ENCODE measurements around the gene TNFRSF18.

The TNFRSF18 gene

DNA sequence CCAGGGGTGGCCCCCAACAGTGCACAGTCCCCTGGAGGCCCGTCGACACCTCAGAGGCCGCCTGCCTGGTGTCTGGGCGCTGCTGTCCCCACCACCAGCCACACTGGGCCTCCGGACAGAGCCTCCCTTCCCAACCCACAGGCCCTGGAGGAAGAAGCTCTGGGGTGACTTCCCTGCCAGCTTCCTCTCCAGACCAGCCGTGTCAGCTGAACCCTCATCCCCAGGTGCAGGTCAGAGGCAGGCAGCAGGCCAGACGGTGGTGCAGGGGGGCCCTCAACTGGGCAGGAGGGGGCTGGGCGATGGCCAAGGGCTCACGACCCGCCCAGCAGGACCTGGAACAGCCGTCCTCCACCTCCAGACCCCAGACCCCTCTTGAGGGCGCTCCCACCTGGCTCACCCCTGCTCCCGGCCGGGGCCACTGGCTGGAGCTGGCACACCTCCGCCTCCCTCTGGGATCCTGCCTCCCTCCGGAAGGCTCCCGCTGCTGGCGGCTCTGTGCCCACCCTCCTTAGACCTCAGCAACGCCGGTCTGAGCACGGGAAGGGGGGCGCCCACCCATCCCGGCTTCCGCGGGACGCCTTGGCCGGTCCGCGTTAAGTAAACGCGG, 520 bp downstream of the TNFRSF18 start:
- H3K4me3 ChIP-seq (ENCODE audit: low read depth, low read length): no peak overlapping the region
- TF ChIP-seq, protein P1, sequence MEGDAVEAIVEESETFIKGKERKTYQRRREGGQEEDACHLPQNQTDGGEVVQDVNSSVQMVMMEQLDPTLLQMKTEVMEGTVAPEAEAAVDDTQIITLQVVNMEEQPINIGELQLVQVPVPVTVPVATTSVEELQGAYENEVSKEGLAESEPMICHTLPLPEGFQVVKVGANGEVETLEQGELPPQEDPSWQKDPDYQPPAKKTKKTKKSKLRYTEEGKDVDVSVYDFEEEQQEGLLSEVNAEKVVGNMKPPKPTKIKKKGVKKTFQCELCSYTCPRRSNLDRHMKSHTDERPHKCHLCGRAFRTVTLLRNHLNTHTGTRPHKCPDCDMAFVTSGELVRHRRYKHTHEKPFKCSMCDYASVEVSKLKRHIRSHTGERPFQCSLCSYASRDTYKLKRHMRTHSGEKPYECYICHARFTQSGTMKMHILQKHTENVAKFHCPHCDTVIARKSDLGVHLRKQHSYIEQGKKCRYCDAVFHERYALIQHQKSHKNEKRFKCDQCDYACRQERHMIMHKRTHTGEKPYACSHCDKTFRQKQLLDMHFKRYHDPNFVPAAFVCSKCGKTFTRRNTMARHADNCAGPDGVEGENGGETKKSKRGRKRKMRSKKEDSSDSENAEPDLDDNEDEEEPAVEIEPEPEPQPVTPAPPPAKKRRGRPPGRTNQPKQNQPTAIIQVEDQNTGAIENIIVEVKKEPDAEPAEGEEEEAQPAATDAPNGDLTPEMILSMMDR (IDR thresholded peaks at IDR 0.05; ENCODE audit: low read depth, low read length): no peak

DNA sequence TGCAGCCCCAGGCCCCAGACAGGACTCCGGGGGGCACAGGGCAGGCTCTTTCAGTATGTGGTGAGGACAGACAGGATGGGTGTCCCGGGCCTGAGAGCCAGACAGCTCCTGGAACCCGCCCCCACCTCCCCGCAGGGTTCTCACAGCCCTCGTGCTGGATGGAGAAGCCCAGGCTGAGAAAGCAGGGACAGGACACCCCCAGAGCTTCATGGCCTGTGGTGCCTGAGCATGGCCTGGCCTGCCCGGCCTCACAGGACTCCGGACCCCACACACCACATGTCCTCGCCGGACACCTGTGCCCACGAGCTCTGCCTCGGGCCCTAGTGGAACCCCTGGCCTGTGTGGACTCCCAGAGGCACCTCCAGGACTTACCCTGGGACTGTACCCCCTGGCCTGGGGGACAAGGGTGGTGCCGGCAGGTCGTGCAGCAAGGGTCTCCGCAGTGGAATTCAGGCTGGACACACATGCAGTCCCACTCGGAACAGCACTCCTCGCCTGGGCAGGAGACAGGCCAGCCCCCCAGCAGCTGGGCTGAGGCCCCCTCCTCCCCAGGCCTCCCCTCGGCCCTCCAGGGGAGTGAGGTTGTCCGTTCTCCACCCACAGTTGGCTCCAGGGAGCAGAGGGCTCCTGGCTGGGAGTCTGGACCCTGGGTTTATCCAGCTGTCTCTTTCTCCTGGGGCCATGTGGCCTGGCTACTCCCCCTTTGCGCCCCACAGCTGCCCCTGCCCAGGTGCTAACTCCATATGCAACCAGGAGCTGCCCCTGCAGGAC, 1.2 kb downstream of the TNFRSF18 start:
- H3K4me3 ChIP-seq (ENCODE audit: low read depth, low read length): no peak overlapping the region
- TF ChIP-seq, protein P1 (IDR thresholded peaks at IDR 0.05; ENCODE audit: low read depth, low read length): no peak

DNA sequence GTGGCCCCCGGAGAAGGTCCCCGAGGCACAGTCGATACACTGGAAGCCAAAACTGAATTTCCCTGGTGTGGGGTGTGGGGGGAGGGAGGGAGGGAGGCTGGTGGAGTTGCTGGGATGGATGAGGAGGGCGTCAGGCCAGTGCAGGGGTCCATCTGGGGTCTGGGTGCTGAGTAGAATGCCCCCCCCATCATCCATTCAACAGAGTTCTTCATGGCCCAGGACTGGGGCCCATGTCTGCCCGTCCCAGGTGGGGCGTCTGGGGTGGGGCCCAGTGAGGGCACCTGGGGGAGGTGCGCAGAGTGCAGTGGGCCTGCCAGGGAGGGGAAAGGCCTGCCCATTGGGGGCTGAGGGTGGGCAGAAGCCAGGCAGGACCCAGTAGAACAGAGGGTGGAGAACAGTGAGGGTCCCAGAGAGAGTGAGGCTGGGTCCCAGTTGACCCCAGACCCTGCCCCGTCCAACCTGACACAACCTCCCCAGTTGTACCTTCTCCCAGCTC, 1.9 kb downstream of the TNFRSF18 start:
- H3K4me3 ChIP-seq (ENCODE audit: low read depth, low read length): no peak overlapping the region
- TF ChIP-seq, protein P1 (IDR thresholded peaks at IDR 0.05; ENCODE audit: low read depth, low read length): no peak

DNA sequence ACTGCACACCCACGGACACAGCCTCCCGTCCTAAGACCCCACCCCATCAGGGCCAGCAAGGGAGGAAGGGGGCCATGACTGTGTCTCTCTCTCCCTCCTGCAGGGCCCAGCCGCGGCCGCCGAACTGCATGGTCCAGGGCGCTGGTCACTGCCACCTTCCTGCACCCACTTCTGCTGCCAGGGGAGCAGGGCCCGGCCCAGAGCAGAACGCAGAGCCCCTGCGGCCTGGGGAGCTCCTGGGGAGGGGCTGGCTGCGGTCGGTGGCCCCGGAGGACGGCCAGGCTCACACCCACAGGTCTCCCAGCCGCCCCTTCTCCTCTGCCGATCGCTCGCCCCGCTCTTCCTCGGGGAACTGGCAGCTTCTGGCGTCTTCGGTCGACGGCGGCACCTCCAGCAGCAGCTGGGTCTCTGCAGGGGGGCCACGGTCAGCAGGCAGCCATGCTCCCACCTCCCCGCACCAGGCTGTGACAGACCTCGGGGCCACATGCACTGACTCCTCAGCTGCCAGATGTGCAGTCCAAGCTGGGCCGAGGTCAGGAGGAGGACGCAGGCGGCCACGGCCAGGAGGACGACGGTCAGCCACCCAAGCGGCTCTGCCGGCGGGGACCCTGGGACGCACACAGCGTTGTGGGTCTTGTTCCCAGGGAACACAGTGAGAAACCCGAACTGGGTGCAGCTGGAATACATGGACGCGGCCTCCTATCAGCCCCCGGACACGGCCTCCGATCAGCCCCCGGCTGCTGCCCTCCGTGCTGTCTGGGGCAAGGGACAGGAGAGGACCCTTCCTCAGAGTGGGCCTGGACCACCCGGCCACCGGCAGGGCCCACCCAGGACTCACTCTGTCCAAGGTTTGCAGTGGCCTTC, 2.6 kb downstream of the TNFRSF18 start:
- TF ChIP-seq, protein P1 (IDR thresholded peaks at IDR 0.05; ENCODE audit: low read depth, low read length): no peak
- H3K4me3 ChIP-seq (ENCODE audit: low read depth, low read length): no peak overlapping the region

DNA sequence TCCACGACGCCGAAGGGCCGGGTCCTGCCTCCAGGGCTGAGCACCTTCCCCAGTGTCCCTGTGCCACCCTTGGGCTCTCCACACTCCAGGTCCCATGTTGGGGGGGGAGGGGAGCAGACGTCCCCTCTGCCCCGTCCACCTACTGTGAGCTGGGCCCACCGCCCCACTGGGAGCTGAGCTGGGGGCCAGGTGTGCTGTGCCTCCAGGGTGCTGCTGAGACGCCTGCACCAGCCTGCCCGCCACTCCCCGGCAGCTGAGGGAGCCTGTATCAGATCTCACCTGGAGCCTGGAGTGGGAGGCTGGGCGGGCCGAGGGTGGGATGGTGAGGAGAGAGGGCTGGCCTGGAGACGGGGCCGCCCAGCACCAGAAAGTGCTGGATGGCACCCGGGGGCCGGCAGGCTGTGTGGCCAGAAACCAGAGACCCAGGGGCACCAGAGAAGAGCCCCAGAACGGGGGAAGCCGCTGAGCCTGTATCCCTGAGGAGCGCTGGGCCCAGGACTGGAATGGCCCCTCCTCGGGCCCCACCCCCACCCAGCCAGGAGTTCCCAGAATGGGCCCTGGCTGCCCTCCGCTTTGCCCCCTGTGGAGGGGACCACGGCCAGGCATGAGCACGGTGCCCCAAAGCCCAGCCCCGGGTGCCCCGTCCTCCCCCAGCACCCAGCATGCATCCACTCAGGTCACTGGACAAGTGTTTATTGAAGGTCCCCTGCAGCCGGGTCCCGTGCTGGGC, 3.4 kb downstream of the TNFRSF18 start:
- TF ChIP-seq, protein P1 (IDR thresholded peaks at IDR 0.05; ENCODE audit: low read depth, low read length): no peak
- H3K4me3 ChIP-seq (ENCODE audit: low read depth, low read length): no peak overlapping the region

DNA sequence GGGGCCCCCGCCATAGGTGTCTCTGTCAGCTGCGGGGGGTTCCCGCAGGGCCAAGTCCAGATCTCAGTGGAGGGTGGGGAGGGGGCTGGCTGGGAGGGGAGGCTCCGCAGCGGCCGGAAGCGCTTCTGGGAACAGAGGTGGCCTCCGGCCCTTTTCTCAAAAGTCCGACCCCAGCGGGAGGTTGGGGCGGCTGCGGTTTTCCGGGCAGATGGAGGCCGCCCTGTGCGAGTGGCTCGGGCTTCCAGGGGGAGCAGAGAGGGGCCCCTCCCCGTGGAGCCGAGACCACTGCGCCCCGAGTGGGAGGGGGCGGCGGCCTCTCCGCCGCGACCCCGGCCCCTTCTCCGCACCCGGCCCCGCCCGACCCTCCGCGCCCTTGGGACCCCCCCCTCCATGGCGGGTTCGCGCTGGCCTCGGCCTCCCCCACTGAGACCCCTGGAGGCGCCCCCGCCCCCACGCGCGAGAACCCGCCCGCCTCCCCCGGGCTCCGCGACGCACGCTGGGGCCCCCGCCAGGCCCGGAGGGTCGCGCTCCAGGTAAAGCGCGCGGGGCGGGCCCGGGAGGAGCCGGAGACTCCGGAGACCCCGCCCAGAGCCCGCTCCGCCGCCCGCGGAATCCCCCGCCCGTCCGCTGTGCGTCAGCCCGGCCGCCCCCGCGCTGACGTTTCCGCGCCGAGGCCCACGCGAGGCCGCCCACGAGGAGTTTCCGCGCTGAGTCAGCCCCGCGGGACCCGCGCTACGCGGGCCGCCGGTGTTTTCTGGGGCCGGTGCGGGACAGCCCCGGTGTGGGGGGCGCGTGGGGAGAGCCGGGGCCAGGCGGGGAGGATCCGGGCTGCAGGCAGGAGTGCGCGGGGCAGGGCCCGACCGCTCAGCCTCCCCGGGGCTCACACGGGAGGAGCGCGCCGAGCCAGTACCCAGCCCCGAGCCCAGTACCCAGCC, 5.2 kb downstream of the TNFRSF18 start:
- TF ChIP-seq, protein P1 (IDR thresholded peaks at IDR 0.05; ENCODE audit: low read depth, low read length): no peak
- peak overlapping the region; percentile 40 for H3K4me3 ChIP-seq (ENCODE audit: low read depth, low read length)
